GM12891 (cell line): ENCODE results near the gene ZNF446.

Experiments used
- POLR2AphosphoS5 ChIP-seq: IDR thresholded peaks from 2 replicates; pipeline ENCODE4 v1.6.1; 2011; ENCODE audit warnings: low read depth, low read length, control low read depth
- TAF1 ChIP-seq: IDR thresholded peaks from 2 replicates; pipeline ENCODE4 v1.6.1; 2011; ENCODE audit warnings: low read depth, low read length, control low read depth

DNA sequence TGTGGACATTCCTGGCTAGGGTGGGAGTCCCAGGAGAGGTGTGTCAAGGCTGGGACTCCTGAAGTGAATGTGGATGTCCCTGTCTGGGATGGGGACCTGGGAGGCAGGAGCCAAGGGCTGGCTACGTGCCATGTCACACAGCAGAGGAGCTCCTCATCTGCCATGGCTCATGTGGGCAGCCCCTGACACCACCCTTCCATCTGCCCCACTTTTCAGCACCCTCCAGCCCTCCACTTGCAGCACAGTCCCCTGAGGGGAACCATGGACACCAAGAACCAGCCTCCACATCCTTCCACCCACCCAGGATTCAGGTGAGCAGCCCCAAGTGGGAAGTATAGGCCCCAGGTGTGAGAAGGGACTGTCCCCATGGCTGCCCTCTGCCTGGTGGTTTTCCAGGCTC lies 1.7 kb downstream of the ZNF446 start:
- TF ChIP-seq TAF1, result no peak
- TF ChIP-seq POLR2AphosphoS5, result no peak
